Esophagus squamous epithelium (tissue), 4 donors: Measurements from ENCODE around the gene IL6R.
"Not testable (repeated sequence)": the region's sequence is repeated elsewhere in the genome, so short reads cannot be mapped to it uniquely, and the experiment has no call there.

Experiments used
- POLR2A ChIP-seq, 4 donors: fragments of 450-650 bp; IDR thresholded peaks; one replicate each; pipeline ENCODE4 v1.6.1; 2017; ENCODE audit warnings: antibody characterized with exemption in 4 of 4, mild to moderate bottlenecking in 4 of 4, moderate library complexity in 3 of 4
- TF ChIP-seq, protein P1 (sequence below), 6 experiments: fragments of 450-650 bp in 4 of 6; fragments of 200-600 bp in 2 of 6; sonication (generic) in 2 of 6; IDR thresholded peaks; one replicate each; pipeline ENCODE4 v1.5.1; 2016 to 2019; ENCODE audit warnings: antibody characterized with exemption in 6 of 6, mild to moderate bottlenecking in 4 of 6, moderate library complexity in 4 of 6

GRCh38 chr1:154422049-154422448 lies 16.9 kb downstream of the IL6R start:
- TF ChIP-seq, protein P1, sequence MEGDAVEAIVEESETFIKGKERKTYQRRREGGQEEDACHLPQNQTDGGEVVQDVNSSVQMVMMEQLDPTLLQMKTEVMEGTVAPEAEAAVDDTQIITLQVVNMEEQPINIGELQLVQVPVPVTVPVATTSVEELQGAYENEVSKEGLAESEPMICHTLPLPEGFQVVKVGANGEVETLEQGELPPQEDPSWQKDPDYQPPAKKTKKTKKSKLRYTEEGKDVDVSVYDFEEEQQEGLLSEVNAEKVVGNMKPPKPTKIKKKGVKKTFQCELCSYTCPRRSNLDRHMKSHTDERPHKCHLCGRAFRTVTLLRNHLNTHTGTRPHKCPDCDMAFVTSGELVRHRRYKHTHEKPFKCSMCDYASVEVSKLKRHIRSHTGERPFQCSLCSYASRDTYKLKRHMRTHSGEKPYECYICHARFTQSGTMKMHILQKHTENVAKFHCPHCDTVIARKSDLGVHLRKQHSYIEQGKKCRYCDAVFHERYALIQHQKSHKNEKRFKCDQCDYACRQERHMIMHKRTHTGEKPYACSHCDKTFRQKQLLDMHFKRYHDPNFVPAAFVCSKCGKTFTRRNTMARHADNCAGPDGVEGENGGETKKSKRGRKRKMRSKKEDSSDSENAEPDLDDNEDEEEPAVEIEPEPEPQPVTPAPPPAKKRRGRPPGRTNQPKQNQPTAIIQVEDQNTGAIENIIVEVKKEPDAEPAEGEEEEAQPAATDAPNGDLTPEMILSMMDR (IDR thresholded peaks at IDR 0.05): not testable (repeated sequence)
- not testable (repeated sequence) for TF ChIP-seq POLR2A (IDR thresholded peaks at IDR 0.05)
